Activated naive CD4-positive, alpha-beta T cell treated with anti-CD3 and anti-CD28 coated beads for 36 hours (primary cell): ENCODE measurements around the gene MID1IP1. TPM values are rescaled to one million over a fixed set of nuclear protein-coding genes. Genes with fewer than 3 reads are reported as not detected.

Experiments
- CTCF ChIA-PET: fragments of 350-600 bp; sonication (Branson Sonifier 250); formaldehyde crosslinking; loops from one replicate; lab custom pipeline; 2021; ENCODE audit warnings: antibody characterized with exemption; lab: Charles Lee
- DNase-seq: peaks from one replicate; pipeline ENCODE4 v3.0.0-alpha.2; 2020
- H3K27ac Mint-ChIP-seq: one replicate; pipeline ENCODE4 v1.8.0; 2021; ENCODE audit warnings: mild to moderate bottlenecking, mixed read lengths
- H3K27me3 Mint-ChIP-seq: one replicate; pipeline ENCODE4 v1.8.0; 2021; ENCODE audit warnings: low read depth, mixed read lengths
- H3K36me3 Mint-ChIP-seq: one replicate; pipeline ENCODE4 v1.8.0; 2021; ENCODE audit warnings: low read depth, mixed read lengths
- H3K4me1 Mint-ChIP-seq: one replicate; pipeline ENCODE4 v1.8.0; 2021; ENCODE audit warnings: low read depth, mixed read lengths
- H3K4me3 Mint-ChIP-seq: one replicate; pipeline ENCODE4 v1.8.0; 2021; ENCODE audit warnings: mild to moderate bottlenecking, moderate library complexity, mixed read lengths
- H3K9me3 Mint-ChIP-seq: one replicate; pipeline ENCODE4 v1.8.0; 2021; ENCODE audit warnings: mixed read lengths
- intact Hi-C: fragments of 100-400 bp; cut with micrococcal nuclease; formaldehyde crosslinking; loops from one replicate; pipeline ENCODE4 v1.15.1; 2023
- total RNA-seq, 2 experiments: library from RNA; stranded (reverse); gene quantifications; one replicate each; pipeline ENCODE4 v1.2.3, GENCODE V29; 2021

MID1IP1 gene
- total RNA-seq, 2 experiments from 2014 or later: 82.9 to 83.3 TPM

- Mint-ChIP-seq H3K4me1 (peaks cover 10% of the 10 kb centered on the region), H3K27me3 (no peaks in the 10 kb centered on the region), H3K4me3 (no peak overlapping the region), H3K9me3 (no peaks in the 10 kb centered on the region), H3K27ac (no peak overlapping the region), H3K36me3 (no peaks in the 10 kb centered on the region)
- CTCF ChIA-PET: no interaction called here
- DNase-seq: no peak
- intact Hi-C loops: no loop called here
Observed at GRCh38 chrX:38850807-38851544, 49.7 kb downstream of the MID1IP1 start.

DNA sequence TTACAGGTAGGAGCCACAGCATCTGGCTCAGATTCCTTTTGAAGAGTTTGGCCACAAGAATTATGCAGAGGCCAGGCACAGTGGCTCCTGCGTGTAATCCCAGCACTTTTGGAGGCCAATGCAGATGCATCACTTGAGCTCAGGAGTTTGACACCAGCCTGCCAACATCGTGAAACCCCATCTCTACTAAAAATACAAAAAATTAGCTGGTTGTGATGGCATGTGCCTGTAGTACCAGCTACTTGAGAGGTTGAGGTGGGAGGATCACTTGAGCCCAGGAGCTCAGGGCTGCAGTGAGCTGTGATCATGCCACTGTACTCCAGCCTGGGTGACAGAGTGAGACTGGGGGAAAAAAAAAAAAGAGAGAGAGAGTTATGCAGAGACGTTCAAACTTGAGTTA lies 53.0 kb downstream of the MID1IP1 start:
- Mint-ChIP-seq H3K4me3 (no peak overlapping the region), H3K4me1 (no peaks in the 10 kb centered on the region), H3K36me3 (no peaks in the 10 kb centered on the region), H3K27me3 (no peaks in the 10 kb centered on the region), H3K9me3 (no peaks in the 10 kb centered on the region), H3K27ac (no peak overlapping the region)
- intact Hi-C loops: no loop called here
- CTCF ChIA-PET: no interaction called here
- DNase-seq: no peak

Other genes starting within 250 kb of the MID1IP1 start
- gene TSPAN7, start 239.9 kb upstream of the MID1IP1 start, total RNA-seq: 1 to 10 TPM; 1.8 to 1.9 TPM